RKO (cell line): Measurements from ENCODE around the gene CIAO1.
"Not testable (repeated sequence)": the region's sequence is repeated elsewhere in the genome, so short reads cannot be mapped to it uniquely, and the experiment has no call there.

Experiments used
- DNase-seq: peaks from one replicate; pipeline ENCODE4 v3.0.0-alpha.2; 2016; ENCODE audit warnings: low spot score

Gene CIAO1

DNA sequence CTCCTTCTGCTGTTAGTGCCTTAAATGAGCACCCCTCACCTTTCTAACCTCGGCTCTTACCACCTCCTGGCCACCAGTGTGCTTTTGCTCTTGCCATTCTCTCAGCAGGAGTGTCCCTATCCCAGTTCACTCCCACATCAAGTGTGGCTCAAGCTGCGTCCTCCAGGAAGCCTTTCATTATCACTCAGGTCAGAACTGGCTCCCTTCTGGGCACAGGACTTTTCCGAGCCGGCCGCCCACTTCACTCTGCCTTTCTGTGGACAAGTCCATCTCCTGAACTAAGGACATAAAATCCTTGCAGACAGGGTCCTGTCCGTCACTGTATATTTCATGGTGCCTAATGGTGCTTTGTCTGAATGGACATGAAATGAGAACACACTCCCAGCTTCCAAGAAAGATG, 15.8 kb upstream of the CIAO1 start:
- no peak for DNase-seq

DNA sequence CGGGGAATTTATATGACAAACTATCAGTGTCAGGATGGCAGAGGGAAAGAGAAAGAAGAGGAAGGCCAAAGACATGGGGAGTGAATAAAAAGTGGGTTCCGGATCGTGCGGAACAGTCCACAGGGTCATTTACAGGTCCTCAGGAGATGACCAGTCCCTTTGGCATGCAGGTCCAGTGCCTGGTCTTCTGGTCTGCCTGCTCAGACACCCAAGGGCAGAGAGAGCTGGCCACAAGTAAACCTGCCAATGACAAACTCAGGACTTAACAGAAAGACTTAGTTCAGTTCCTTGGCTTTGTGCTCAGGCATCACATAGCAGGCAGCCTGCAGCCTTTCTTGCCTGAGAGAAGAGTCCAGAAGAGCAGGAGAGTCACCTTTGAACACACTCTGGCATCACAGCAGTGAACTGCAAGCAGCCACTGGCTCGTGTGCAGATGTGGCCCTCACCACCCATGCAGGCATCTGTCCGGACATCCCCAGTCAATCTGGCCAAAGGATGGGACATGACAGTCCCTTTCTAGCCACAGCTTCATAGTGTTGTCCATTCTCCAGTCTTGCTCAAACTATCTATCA, 14.2 kb upstream of the CIAO1 start:
- peak; percentile 64 for DNase-seq

DNA sequence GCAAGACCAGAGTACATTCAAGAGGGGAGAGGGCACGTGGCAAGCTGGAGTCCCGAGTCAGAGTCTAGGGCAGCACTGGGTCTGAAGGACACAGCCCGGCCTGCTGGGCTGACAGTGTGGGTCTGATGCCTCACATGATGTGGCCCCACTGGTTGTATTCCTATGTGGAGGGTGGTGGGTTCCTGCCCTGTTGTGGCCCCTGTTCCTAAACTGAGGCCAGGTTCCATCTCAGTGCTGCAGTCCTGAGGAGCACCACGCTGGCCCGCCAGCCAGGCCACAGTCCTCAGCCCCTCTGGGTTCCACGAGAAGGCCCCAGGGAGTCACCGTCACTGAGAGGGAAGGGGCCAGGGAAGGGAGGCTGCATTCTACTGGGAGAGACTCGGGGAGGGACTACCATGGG, 13.5 kb upstream of the CIAO1 start:
- no peak for DNase-seq

DNA sequence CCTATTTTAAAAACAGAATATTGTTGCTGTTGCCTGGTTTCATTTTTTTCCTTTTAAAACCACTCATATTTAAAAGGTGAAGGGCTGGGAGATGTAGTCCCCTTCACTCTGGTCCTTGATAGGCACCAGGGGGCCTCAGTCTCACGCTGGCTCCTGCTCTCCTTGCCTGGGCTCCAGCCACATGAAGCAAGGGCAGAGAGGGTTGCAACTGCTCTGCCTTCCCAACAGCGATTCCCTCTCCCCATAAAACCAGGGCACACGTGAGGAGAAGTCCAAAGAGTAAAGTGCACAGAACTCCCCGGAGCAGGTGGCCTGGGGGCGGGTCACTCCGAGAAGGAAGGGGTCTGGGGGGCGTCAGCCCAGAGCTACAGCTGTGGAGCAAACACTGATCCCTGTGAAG, 13.0 kb upstream of the CIAO1 start:
- no peak for DNase-seq

DNA sequence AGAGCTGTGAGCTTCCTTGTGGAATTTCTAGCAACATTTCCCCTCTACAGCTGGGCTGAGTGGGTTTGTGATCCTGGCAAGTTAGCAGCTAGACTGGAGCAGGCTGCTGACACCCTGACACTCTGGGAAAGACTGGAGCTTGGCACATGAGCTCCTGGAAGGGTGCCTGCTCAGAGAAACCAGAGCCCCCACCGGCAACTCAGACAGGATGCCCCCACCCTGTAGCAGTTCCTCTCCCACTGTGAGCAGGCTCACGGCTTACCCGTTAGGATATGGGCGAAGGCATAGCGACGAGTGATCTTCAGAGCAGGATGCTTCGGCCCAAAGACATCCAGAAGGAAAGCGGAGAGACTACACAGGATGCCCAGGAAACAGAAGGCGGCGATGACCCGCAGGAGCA, 11.5 kb upstream of the CIAO1 start:
- DNase-seq: no peak

DNA sequence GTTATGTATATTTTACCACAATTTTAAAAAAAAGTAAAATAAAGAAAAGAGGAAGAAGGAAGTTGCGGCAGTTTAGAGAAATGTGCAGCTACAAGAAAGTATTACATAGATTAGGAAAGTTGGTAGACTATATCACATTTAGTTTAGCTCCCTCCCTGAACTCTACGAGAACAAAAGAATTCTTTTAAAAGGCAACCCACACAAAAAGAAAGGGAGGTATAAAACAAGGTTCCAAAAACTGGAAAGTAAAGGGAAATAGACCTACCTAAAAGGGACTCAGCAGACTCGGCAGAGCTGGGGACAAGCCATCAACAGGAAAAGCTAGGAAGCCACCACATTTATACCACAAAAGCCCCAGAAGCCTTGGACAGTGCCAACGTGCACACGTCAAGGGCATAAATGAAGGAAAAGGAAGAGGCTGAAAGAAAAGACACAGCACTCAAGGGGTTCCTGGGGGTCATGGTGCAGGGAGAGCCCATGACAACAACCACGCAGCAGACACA, 9.4 kb upstream of the CIAO1 start:
- no peak for DNase-seq

DNA sequence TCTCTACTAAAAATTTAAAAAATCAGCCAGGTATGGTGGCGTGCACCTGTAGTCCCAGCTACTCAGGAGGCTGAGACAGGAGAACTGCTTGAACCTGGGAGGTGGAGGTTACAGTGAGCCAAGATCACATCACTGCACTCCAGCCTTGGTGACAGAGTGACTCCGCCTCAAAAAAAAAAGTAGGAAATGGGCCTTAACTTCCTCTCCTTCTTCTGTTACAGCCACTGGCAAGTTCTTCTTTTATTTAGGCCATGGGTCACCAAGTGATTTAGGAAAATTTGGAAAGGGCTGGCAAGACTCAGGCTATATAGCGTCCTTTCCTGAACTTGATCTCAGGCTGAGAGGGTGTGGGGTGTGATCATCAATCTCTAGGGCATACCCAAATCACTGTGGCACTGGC, 8.3 kb upstream of the CIAO1 start:
- not testable (repeated sequence) for DNase-seq

DNA sequence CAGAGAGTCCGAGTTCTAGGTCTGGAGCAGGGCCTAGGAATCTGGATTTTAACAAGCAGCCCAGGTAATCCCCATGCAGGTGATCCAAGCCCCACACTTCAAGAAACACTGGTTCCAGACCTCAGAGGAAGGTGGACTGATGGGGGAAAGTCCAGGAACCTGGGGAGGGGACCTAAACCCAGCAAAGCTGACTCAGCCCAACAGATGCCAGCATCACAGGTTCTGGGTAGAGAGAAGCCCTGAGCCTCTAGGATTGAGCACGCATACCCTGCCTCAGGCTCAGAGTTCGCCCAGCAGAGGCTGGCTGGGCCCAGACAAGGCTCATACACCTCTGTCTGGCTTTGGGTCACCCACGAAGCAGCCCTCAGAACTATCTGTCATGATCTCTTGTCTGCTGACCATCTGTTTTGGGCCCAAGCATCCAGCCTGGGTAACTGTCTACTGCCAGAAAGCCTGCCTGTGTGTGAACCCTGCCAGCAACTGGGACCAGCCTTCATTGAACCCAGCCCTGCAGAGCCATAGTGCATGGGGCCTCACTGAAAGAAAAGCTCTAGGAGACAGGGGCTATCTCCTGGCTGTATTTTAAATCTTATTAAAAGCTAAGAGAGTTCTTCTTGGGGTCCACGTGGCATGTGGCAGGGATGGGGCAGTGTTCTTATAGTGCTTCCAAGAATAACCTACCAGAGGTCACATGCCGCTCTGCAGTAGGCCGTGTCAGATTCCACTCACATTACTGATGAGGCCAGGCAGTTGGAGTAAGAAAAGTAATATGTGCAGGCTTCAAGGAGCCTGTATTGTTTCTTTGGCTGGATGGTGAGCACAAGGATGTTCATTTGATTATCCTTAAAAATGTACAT, 7.6 kb upstream of the CIAO1 start:
- no peak for DNase-seq

DNA sequence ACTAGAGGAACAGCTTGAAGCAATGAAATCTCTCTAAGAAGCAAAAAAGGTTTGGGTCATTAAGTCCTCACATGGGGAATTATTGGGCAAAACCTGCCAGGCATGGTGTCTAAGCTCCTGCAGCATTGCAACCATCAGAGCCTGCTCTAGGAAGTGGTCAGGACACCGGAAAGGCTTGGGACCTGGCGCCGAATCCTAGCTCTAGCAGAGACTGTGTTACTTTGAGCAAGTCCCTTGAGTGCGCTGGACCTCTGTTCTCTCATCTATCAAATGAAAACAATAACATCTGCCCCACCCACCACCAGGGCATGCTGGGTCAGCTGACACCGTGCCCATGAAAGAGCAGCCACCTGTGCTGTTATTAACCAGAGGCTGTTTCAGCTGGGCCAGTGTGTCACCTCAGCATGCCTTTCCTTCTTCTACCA, 6.5 kb upstream of the CIAO1 start:
- no peak for DNase-seq

DNA sequence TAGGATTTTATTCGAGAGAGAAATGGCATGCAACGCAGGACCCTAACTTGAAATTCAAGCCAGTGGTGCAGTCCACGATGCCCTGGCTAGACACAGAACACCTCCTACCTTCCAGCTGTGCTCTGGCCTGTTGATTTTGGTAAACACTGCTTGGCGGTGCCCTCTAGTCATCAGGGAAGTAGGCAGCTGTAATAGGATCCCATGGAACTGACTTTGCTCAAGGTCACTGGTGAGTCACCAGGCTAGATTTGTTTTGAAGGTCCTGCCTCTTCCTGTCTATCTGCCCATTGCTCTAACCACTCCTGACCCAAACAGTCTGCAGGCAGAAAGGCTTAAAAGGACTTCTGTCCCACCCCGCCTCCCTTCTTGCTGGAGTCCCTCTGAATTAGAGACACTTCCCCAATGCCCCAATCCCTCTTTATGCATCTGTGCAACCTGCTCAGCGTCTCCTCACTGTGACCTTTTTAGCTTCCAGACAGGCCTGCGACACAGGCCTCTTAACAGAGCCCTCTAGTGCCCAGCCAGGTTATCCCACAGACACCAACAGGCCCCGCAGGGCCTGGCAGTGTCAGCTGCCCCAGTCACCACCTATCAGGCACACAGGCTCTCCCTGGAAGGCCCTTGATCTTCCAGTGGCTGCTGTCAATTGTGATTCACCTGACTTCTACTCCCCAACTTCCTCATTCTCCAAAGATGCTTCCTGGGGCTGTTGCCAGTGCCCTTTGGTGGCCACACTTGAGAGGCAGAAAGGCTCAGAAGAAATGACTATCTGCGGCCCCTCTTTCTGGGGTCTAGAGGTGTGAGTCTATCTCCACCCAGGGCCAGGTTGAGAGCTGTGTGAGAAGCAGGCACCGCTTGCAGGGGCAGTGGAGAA, 5.4 kb upstream of the CIAO1 start:
- peak; percentile 97 for DNase-seq

DNA sequence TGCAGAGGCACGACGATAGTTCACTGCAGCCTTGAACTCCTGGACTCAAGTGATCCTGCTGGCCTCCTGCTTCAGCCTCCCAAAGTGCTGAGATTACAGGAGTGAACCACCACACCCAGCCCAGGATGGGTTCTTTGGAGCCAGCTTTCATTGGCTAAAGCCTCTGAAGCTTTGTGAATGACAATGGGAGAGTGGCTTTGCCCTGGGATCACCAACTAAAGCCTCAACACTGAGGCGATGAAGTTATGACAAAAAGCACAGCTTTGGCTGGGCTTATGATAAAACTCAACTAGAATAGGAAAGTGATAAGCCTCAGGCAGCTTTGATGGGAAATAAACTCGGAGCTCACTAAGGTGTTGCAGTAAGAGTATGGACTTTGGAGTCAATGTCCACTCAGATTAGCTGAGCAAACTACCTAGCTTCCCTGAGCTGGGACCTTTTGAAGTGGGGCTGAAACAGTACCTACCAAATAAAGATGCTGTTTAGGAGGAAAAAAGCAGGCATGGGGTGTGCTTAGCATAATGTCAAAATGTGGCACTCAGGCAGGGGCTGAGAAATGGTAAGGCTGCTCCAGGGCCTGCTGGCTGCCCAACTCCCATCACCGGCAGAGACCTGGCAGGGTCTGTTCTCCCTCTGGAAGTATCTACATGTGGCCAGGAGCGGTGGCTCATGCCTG, 4.6 kb upstream of the CIAO1 start:
- no peak for DNase-seq

DNA sequence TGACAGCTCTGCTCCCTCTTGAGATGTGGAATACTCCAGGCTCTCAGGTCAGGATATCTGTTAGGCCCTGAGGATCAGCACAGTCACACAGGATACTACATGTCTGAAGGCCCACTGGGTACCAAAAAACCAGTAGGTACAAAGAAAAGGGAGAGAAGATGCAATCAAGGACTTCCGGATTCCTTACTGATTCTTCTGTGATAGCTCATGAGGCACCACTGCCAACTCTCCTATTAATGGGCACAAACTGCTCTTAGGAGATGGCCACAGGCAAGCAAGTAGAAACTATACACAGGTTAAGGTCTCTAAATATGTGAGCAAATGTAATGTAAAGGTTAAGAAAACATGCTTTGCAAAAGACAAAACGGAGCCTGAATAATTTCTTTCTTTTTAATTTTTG, 3.7 kb upstream of the CIAO1 start:
- no peak for DNase-seq

DNA sequence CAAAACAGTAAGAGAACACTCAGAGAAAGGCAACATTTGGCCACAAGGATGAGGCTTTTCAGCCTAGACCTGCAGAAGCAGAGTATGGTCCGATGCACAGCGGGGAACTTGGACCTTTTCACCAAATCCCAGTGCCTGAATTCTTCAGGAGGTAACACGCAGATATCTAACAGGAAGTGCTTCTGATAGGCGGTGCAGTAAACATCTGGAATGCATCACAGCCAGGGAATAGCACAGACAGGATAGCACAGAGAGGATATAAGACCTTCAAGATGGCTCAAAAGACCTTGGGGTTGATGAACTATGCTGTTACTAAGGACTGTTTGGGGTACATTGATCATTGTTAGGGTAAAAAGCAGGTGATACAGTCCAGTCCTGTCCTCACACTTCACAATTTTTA, 1.9 kb upstream of the CIAO1 start:
- no peak for DNase-seq

DNA sequence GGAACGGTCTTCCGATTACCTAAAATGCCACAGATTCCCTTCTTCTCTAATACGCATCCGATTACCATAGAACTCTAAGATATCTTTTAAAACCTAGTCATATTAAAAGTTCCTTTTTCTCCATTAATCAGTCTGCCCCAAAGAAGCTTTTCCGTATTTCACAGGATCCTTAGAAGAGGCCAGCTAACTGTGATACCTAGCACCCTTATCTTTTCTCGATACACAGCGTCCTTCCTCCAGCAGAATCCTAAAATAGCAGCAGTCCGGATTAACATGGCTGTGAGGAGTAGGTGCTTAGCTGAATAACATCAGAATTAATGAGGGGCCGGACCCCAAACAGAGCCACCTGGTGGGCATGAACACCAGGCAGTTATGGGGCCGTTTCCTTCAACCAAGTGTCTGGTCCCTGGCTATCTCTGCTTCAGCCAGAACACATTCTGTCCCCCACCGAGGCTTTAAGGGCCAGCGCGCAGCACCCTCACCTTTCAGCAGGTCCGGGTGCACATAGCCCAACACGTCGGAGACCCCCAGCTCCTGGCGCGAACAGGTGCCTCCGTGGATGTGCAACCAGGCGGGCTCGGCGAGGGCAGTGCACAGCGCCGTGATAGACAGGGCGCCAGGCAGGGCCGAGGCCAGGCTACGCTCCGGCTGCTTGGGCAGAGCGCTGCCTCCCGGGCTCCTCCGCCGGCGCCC, 1.2 kb upstream of the CIAO1 start:
- peak; percentile 62 for DNase-seq

DNA sequence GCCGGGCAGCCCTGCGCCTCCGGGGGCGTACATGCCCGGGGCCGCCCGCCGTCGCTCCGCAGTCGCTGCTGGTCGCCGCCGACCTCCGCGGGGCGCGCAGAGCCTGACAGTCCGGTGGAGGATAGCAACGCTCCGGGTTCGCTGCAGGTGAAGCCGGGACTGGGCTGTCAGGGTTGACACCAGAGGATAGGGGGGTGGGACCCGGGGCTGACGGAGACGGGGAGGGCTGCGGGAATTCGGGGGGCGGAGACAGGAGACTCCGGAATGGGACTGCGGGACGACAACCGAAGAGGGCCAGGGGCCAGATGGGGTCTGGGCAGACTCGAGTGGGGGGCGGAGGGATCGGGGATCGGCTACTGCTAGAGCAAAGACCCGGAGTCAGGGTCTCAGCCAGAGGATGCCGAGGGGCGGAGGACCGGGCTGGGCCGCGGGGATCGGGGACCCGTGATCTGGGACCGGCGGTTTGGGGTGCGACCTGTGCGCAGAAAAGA, 631 bp upstream of the CIAO1 start:
- DNase-seq: no peak

DNA sequence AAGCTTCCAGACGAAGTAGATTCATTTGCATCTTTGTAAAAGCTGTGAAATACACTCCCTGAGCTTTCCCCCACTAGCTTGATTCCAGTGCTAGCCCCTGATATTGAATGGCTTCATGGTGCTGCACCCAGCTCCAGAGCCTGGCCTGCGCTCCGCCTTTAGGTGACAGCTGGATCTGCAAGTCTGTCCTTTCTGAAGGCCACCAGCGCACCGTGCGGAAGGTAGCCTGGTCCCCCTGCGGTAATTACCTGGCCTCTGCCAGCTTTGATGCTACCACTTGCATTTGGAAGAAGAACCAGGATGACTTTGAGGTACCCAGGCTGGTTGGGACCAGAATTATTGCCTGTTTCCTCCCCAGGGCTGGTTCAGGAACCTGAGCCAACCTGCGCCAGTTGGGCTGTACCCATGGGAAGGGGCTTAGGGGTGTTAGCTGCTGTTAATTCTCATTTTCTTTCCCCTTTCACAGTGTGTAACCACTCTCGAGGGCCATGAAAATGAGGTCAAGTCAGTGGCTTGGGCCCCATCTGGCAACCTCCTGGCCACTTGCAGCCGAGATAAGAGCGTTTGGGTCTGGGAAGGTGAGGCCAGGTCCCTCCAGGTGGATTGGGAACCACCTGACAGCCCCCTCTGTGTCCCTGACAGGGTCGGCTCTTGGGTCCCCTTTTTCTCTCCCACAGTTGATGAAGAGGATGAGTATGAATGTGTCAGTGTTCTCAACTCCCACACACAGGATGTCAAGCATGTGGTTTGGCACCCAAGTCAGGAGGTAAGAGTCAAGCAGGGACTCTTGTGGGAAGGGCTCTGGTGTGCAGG, 1.3 kb downstream of the CIAO1 start:
- peak; percentile 76 for DNase-seq

DNA sequence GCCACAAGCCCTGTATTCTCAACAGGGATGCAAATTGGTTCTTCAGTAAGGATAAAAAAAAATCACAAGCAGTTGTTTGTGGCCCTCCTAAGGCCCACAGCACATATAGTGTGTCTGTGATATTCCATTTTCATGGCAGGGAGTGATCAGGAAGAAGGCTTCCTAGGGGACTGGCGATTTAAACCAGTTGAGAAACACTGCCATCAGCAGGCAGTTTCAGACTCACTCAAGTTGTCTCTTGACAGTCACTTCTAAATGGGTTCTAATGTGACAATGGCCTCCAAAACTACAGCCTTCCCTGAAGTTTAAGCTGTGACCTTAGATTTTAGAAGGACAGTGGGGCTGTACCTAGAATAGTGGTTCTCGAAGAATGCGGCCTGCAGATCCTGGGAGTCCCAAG, 6.0 kb downstream of the CIAO1 start:
- no peak for DNase-seq

DNA sequence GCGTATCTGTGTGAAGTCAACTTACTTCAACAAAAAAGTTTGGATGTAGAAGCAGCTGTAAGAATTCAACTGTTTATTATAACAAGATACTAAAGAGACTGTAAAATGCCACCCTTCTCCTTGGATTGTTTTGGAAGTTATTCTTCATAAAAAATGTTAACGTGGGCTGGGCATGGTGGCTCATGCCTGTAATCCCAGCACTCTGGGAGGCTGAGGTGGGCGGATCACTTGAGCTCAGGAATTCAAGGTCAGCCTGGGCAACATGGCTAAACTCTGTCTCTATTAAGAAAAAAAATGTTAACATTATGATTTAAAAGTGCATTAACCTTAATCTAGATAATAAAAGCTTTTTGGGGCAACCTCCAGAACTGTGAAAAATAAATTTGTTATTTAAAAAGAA, 7.7 kb downstream of the CIAO1 start:
- no peak for DNase-seq

DNA sequence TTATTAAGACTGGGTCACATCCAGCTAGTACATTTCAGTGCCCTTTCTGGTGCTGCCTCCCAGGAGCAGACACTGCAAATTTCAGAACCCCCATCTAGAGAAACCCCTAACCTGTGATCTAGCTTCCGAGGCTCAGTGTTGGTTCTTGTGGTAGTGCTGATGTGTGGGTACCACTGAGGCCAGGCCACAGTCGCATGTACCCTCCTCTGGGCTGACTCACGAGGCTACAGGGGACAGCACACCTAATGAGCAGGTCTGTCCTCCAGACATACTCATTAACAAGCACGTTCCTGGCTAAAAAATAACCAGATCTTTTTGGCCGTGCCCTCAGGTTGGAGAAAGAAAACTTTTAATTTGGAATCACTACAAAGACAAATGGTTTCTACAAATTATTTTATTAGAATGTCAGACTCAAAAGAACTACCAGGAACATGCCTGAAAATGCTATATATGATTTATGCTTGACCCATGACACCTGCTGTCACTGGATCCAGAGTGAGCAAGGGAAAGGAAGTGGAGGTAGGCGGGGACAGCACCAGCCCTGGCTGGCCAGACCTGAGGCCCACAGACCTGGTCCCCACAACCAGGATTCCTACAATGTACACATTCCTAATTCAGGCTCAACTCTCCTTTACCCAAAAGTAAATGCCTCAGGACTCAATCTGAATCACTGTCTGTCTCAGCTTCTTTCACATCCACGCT, 8.5 kb downstream of the CIAO1 start:
- no peak for DNase-seq
